DMS114 treated with DMSO at 0.1 percent for 48 hours (cell line): ENCODE data around the gene DDX10.
"Not testable (repeated sequence)": the region's sequence is repeated elsewhere in the genome, so short reads cannot be mapped to it uniquely, and the experiment has no call there.

Experiments
- DNase-seq: peaks from one replicate; lab custom pipeline; 2025; ENCODE audit not compliant: unreplicated experiment; lab: John Stamatoyannopoulos, UW

Gene DDX10

GRCh38 chr11:108654100-108654499 lies 10.8 kb upstream of the DDX10 start:
- not testable (repeated sequence) for DNase-seq

- DNase-seq, result peak; percentile 34
These were observed 9.8 kb upstream of the DDX10 start for GRCh38 chr11:108654994-108655631.

GRCh38 chr11:108662700-108663099 lies 2.2 kb upstream of the DDX10 start:
- DNase-seq, result no peak

GRCh38 chr11:108663154-108663877 lies 1.6 kb upstream of the DDX10 start:
- no peak for DNase-seq

- no peak for DNase-seq
These were observed 1.5 kb downstream of the DDX10 start for GRCh38 chr11:108666373-108666772.

GRCh38 chr11:108669286-108669685 lies 4.4 kb downstream of the DDX10 start:
- DNase-seq, result no peak

GRCh38 chr11:108669711-108670110 lies 4.8 kb downstream of the DDX10 start:
- DNase-seq, result no peak

- DNase-seq, result no peak
These were observed 5.6 kb downstream of the DDX10 start for GRCh38 chr11:108670451-108670850.

GRCh38 chr11:108672113-108672512 lies 7.2 kb downstream of the DDX10 start:
- DNase-seq, result no peak

GRCh38 chr11:108672786-108673185 lies 7.9 kb downstream of the DDX10 start:
- no peak for DNase-seq

- no peak for DNase-seq
These were observed 14.2 kb downstream of the DDX10 start for GRCh38 chr11:108679045-108679444.

- DNase-seq, result no peak
These were observed 15.4 kb downstream of the DDX10 start for GRCh38 chr11:108680271-108680670.

- no peak for DNase-seq
These were observed 20.7 kb downstream of the DDX10 start for GRCh38 chr11:108685419-108686130.

- DNase-seq, result no peak
These were observed 29.0 kb downstream of the DDX10 start for GRCh38 chr11:108693852-108694251.

- no peak for DNase-seq
These were observed 30.0 kb downstream of the DDX10 start for GRCh38 chr11:108694846-108695245.

GRCh38 chr11:108697872-108698473 lies 33.1 kb downstream of the DDX10 start:
- peak; percentile 48 for DNase-seq

- DNase-seq, result no peak
These were observed 34.2 kb downstream of the DDX10 start for GRCh38 chr11:108698844-108699642.

- no peak for DNase-seq
These were observed 39.0 kb downstream of the DDX10 start for GRCh38 chr11:108703916-108704315.

GRCh38 chr11:108705061-108705460 lies 40.2 kb downstream of the DDX10 start:
- no peak for DNase-seq

- DNase-seq, result no peak
These were observed 43.3 kb downstream of the DDX10 start for GRCh38 chr11:108708173-108708572.

- DNase-seq, result no peak
These were observed 44.9 kb downstream of the DDX10 start for GRCh38 chr11:108709741-108710140.
